Rectal smooth muscle tissue (tissue), 1 donor: Measurements from ENCODE around the gene CTXND1.

Experiments
- H3K27ac ChIP-seq: one replicate; pipeline ENCODE4 v1.7.0; 2013; ENCODE audit warnings: low read depth, low read length, inconsistent platforms
- H3K27me3 ChIP-seq: one replicate; pipeline ENCODE4 v1.7.0; 2013; ENCODE audit warnings: low read length; ENCODE audit not compliant: control insufficient read depth, insufficient read depth
- H3K36me3 ChIP-seq: one replicate; pipeline ENCODE4 v1.7.0; 2013; ENCODE audit warnings: low read length; ENCODE audit not compliant: control insufficient read depth, insufficient read depth
- H3K4me1 ChIP-seq: one replicate; pipeline ENCODE4 v1.7.0; 2013; ENCODE audit warnings: low read length; ENCODE audit not compliant: control insufficient read depth, insufficient read depth
- H3K4me3 ChIP-seq: one replicate; pipeline ENCODE4 v1.7.0; 2013; ENCODE audit warnings: low read length
- H3K9ac ChIP-seq: one replicate; pipeline ENCODE4 v1.7.0; 2013; ENCODE audit warnings: low read length

Gene CTXND1

GRCh38 chr15:80174017-80174746 is 77.8 kb downstream of the CTXND1 start:
- no peak overlapping the region for H3K4me3 ChIP-seq
- no peak overlapping the region for H3K9ac ChIP-seq
- H3K27me3 ChIP-seq: no peaks in the 10 kb centered on the region
- no peaks in the 10 kb centered on the region for H3K36me3 ChIP-seq
- no peak overlapping the region for H3K27ac ChIP-seq
- H3K4me1 ChIP-seq: no peaks in the 10 kb centered on the region

- no peak overlapping the region for H3K9ac ChIP-seq
- no peaks in the 10 kb centered on the region for H3K36me3 ChIP-seq
- H3K4me3 ChIP-seq: no peak overlapping the region
- H3K27ac ChIP-seq: no peak overlapping the region
- H3K27me3 ChIP-seq: no peaks in the 10 kb centered on the region
- H3K4me1 ChIP-seq: no peaks in the 10 kb centered on the region
Observed at GRCh38 chr15:80173022-80173759, 78.8 kb downstream of the CTXND1 start.

GRCh38 chr15:80172401-80172800 is 79.6 kb downstream of the CTXND1 start:
- Histone ChIP-seq H3K36me3 (no peaks in the 10 kb centered on the region), H3K27me3 (no peaks in the 10 kb centered on the region), H3K27ac (no peak overlapping the region), H3K4me3 (no peak overlapping the region), H3K9ac (no peak overlapping the region), H3K4me1 (no peaks in the 10 kb centered on the region)

- H3K36me3 ChIP-seq: no peaks in the 10 kb centered on the region
- no peak overlapping the region for H3K4me3 ChIP-seq
- H3K27me3 ChIP-seq: no peaks in the 10 kb centered on the region
- H3K4me1 ChIP-seq: no peaks in the 10 kb centered on the region
- no peak overlapping the region for H3K27ac ChIP-seq
- H3K9ac ChIP-seq: no peak overlapping the region
Observed at GRCh38 chr15:80171787-80172186, 80.2 kb downstream of the CTXND1 start.

GRCh38 chr15:80170596-80170995 is 81.4 kb downstream of the CTXND1 start:
- Histone ChIP-seq H3K4me3 (no peak overlapping the region), H3K27me3 (no peaks in the 10 kb centered on the region), H3K4me1 (no peaks in the 10 kb centered on the region), H3K36me3 (no peaks in the 10 kb centered on the region), H3K27ac (no peak overlapping the region), H3K9ac (no peak overlapping the region)

GRCh38 chr15:80169768-80170357 is 82.2 kb downstream of the CTXND1 start:
- H3K4me1 ChIP-seq: no peaks in the 10 kb centered on the region
- H3K36me3 ChIP-seq: no peaks in the 10 kb centered on the region
- no peaks in the 10 kb centered on the region for H3K27me3 ChIP-seq
- H3K27ac ChIP-seq: no peak overlapping the region
- no peak overlapping the region for H3K4me3 ChIP-seq
- H3K9ac ChIP-seq: no peak overlapping the region

GRCh38 chr15:80168421-80168820 is 83.6 kb downstream of the CTXND1 start:
- H3K9ac ChIP-seq: no peak overlapping the region
- H3K4me3 ChIP-seq: no peak overlapping the region
- no peaks in the 10 kb centered on the region for H3K36me3 ChIP-seq
- H3K27me3 ChIP-seq: no peaks in the 10 kb centered on the region
- no peak overlapping the region for H3K27ac ChIP-seq
- no peaks in the 10 kb centered on the region for H3K4me1 ChIP-seq

- H3K36me3 ChIP-seq: no peaks in the 10 kb centered on the region
- no peaks in the 10 kb centered on the region for H3K4me1 ChIP-seq
- H3K27me3 ChIP-seq: no peaks in the 10 kb centered on the region
- H3K9ac ChIP-seq: no peak overlapping the region
- no peak overlapping the region for H3K4me3 ChIP-seq
- H3K27ac ChIP-seq: no peak overlapping the region
Observed at GRCh38 chr15:80167936-80168335, 84.1 kb downstream of the CTXND1 start.

- H3K36me3 ChIP-seq: no peaks in the 10 kb centered on the region
- no peak overlapping the region for H3K4me3 ChIP-seq
- no peaks in the 10 kb centered on the region for H3K27me3 ChIP-seq
- no peak overlapping the region for H3K27ac ChIP-seq
- H3K4me1 ChIP-seq: no peaks in the 10 kb centered on the region
- no peak overlapping the region for H3K9ac ChIP-seq
Observed at GRCh38 chr15:80163897-80164296, 88.1 kb downstream of the CTXND1 start.

GRCh38 chr15:80163217-80163616 is 88.8 kb downstream of the CTXND1 start:
- H3K36me3 ChIP-seq: no peaks in the 10 kb centered on the region
- H3K4me3 ChIP-seq: no peak overlapping the region
- H3K27ac ChIP-seq: no peak overlapping the region
- no peak overlapping the region for H3K9ac ChIP-seq
- no peaks in the 10 kb centered on the region for H3K27me3 ChIP-seq
- no peaks in the 10 kb centered on the region for H3K4me1 ChIP-seq

- Histone ChIP-seq H3K4me3 (no peak overlapping the region), H3K27ac (no peak overlapping the region), H3K36me3 (no peaks in the 10 kb centered on the region), H3K27me3 (no peaks in the 10 kb centered on the region), H3K9ac (no peak overlapping the region), H3K4me1 (no peaks in the 10 kb centered on the region)
Observed at GRCh38 chr15:80162059-80162554, 89.9 kb downstream of the CTXND1 start.

- H3K27ac ChIP-seq: no peak overlapping the region
- H3K4me3 ChIP-seq: no peak overlapping the region
Observed at GRCh38 chr15:80161468-80162016, 90.5 kb downstream of the CTXND1 start.

More at GRCh38 chr15:80161468-80162016, 90.5 kb downstream of the CTXND1 start:
- H3K9ac ChIP-seq: no peak overlapping the region
- no peaks in the 10 kb centered on the region for H3K27me3 ChIP-seq
- no peaks in the 10 kb centered on the region for H3K36me3 ChIP-seq
- H3K4me1 ChIP-seq: no peaks in the 10 kb centered on the region
